ENCODE data around the gene MT1HL1.

Gene MT1HL1

DNA sequence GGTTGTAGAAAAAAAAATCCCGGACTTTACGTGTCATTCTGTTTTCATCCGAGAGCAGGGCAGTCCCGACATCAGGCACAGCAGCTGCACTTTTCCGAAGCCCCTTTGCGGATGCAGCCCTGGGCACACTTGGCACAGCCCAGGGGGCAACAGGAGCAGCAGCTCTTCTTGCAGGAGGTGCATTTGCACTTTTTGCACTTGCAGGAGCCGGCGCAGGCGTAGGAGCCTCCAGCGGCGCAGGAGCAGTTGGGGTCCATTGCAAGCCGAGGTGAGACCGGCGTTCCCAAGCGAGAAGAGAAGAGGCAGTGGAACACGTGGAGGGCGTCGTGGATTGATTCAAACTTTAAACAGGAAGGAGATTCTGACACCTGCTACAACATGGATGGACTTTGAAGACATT lies at the start of gene MT1HL1:
TSS of gene MT1HL1 (minus strand) at position 326 of the 400 bp plus-strand sequence. CDS start at position 257, 69 bp downstream.
- no peak for DNase-seq

DNA sequence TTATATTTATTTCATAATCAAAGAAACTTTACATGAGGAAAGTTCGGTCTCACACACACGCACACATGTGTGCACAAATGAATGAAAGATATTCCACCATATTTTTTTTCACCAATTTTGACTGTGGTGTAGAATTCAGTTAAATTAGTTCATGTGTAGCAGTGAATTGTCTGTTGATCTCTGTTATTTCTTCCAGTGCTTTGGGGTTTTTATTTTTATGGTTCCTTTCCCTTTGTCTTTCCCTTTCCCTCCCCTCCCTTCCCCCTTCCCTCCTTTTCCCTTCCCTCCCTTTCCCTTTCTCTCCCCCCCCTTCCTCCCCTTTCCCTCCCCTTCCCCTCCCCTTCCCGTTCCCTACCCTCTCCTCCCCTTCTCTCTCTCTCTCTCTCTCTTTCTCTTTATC lies 46.7 kb upstream of the MT1HL1 start:
- no peak for DNase-seq

DNA sequence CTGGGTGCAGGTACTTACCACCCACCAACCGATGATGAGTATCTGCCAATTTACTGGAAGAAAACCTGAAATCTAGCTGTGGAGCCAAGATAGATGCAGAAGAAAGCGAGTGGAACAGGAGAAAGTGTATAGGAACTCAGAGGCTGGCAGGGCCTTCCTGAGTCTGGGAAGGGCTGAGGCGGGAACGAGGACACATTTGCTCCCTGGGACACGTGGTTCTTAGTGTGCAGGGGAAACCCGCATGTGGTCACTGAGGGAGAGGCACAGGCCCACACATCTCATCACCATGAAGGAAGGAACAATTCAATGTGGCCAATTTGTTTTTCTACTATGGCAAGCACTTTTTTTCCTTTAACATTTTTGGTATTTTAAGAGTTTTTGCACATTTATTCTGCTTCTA lies 45.9 kb upstream of the MT1HL1 start:
- no peak for DNase-seq

DNA sequence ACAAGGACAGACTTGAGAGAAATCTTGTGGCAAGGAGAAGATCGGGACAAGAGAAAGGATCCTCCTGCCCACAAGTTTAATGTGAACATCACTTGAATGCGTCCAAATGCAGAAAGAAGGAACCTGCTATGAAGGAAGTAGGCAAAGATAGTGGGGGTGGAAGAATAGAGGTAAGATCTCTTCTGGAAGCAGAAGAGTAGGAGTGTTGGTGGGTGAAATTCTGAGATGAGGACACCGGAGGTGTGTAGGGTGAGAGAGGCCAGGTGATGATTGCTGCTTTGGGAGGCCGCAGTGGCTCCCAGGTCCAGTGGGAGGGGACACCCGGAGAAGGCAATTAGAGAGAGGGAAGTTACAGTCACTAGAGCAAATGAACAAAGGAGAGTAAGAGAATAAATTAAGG lies 44.6 kb upstream of the MT1HL1 start:
- DNase-seq = no peak

DNA sequence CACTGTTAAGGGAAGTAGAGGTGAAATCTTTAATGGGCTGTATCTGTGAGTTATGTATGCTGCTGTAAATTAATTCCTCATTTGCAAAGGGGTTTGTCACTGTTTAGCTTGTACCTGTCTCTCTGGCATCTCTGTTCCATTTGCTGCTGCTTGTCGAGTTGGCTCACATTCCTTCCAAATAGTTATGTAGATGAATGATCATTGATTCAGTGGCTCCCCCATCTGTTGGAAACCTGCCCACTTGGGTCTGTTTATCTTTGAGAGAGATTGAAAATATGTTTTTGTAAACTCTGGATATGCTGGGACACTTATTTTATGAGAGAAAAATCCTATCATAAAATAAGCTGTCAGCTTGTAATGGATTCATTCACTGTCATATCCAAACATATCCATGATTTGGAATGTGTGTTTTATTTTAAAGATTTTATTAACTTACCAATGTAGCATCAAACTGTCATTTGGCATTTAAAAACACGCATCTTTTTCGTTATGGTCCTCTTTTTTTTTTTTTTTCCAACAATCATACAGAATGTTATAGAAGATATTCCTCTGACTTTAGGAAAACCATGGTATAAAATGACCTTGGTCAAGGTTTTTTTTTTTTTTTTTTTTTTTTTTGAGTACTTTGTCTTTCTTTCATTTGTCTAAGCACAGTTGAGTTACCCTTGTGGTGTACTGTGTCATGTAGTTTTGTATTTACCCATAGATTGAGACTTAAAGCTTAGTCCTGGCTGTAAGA lies 41.2 kb upstream of the MT1HL1 start:
- no peak for DNase-seq

DNA sequence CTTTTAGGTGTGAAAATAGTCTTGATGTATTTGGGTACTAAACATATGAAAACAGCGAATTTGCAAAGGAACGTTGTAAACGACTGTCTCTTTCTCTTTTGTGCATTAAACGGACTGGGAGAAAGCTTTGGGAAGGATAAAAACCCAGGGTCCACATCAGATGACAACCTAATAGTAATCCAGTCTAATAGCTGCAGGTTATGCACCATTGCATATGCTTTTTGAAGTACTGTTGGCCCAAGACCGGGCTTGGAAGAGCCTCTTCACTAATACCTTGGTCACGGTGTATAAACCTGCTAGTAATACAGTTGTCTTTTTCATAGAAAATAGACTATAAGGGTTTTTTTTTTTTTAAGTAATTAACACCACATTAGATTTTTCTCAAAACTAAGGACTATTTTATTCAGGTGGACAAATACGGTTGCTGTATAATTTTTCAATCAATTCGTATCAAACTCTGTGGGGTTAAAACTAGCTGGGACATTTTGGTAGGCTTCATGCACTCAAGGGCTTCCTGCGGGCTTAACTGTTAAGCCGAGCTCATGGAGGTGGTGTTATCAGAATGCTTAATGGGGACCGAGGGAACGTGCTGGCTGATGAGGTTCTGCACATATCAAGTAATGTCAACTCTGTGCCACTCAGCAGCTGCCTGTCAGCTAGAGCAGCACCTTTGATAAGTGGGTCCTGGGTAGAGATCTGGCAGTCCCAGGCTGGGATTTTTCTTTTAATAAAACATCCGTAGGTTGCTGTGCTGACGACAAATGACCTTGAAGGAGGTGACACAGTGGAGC lies 39.8 kb upstream of the MT1HL1 start:
- DNase-seq = no peak

DNA sequence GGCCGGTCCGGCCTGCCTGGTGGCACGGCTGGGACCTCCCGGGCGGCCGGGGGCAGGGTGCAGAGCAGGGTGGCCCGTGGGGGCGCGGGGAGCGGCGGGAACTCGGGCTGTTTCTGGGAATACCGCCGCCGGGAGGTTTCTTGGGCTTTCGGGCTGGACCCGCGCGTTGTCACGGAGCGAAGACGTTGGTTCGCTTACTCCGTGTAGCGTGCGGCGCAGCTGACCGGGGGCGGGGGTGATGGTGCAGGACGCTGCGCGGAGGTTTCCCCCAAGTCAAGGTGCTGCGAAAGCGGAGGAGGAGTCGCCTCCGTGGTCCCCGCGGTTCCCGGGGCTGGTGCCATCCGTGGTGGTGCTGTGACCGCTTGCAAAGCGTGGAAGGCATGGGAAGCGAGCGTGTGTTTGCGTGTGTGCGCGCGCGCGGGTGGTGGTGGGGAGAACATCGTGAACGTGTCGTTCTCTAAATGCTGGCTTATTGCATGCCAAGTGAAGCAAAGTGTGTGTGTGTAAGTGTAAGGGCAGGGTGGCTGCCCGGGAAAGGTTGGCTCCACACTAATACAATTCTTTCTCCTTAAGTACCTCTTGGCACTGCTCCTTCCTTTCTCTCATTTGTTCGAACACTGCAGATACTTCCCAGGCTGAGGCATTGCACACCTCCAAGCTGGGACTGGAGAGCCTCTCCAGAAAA lies 38.8 kb upstream of the MT1HL1 start:
- no peak for DNase-seq

DNA sequence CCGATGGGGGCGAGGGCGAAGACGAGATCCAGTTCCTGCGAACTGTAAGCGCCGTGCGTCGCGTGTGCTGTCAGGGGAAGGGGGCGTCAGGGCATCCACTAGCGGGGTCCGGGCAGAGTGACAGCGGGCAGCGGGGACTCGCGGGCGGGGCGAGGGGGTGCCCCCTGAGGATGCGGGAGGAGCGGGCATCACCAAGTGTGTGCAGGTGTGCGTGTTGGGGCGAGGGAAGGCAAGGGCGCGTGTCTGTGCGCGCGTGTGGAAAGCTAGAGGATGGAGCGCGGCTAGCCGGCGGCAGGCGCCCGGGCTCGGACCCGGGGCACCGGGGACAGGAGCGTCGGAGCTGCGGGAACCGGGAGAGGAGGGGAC lies 38.3 kb upstream of the MT1HL1 start:
- DNase-seq = no peak

DNA sequence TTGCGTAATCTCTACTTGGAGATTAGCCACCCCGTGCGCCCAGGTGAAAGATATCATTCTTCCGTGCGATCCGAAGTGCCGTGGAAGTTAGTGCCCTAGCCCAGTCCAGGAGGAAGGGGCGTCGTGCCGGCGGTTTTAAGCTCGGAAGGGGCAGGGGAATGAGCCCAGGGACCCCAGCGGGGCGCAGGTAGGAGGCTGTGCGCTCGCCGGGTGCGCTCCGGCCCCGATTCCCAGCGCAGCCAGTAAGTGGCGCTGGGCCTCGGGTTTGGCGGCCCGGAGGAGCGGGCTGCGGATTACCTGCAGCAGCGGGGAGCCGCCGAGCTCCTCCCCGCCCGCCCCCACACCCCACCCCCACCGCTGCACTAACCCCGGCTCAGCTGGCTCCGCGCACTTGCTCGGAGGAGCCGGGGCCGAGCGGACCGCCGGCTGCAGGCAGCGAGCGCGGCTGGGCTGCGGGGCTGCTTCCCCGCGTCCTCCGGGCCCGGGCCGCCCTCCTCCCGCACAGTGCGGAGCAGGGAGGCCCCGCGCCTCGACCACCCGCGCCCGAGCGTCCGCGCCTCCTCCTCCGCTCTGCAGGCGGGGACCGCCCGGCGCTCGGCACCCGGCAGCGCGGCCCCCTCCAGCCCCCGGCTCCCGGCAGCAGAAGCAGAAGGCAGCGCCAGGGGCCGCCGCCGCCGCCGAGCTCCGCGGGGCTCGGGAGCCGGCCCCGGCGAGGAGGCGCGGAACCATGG lies 37.7 kb upstream of the MT1HL1 start, which contains the start of gene RYR2:
TSS of gene RYR2 (plus strand) at position 390 of the 731 bp plus-strand sequence. CDS start at position 728, 338 bp downstream.
- no peak for DNase-seq

DNA sequence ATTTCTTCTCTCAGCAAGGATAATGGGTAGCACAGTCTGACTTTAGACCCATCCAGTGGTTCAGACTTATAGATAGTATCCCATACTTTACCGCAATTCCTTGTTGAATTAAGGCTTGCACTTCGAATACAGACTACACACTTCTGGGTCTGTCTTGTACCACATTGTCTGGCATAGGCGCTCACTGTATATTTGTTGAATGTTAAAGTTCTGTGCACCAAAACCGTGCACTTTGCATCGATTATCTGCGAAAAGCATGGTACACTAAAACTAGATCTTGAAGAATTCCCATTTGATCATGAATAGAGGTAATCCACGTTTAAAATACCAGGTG lies 37.2 kb upstream of the MT1HL1 start:
- no peak for DNase-seq

DNA sequence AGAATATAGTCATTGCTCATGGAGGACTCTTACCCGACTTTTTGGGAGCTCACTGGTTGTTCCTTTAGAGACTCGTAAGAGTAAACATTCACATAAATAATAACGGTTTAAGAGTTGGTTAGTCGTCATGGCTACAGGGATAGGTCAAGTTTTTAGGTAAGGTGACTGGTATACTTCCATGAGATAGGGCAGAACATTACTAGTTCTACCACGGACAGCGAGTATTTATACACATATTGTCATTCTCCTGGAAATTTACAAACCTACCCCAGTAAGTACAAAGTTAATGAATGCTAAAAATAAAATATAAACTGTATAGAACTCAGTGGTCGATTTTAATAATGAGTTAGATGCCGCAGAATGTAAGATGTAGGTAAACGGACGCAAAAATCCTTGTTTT lies 36.6 kb upstream of the MT1HL1 start:
- DNase-seq = no peak

DNA sequence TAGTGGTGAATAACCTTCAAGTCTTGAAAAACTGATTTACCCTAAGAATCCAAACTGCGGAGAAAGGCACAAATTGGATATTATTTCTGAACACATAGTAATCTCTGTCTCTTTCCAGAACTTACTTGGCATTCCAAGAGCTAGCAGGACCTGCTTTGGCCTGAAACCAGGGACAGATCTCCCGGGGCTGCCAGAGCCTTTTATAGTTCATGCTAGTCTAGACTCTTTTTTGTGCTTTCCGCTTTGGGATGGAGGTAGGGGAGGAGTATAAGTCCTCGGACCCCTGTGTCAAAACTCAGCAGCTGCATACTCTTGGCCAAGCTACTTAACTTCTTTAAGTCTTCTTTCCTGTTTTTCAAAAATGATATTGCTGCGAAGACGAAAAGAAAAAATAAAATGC lies 34.0 kb upstream of the MT1HL1 start:
- no peak for DNase-seq

DNA sequence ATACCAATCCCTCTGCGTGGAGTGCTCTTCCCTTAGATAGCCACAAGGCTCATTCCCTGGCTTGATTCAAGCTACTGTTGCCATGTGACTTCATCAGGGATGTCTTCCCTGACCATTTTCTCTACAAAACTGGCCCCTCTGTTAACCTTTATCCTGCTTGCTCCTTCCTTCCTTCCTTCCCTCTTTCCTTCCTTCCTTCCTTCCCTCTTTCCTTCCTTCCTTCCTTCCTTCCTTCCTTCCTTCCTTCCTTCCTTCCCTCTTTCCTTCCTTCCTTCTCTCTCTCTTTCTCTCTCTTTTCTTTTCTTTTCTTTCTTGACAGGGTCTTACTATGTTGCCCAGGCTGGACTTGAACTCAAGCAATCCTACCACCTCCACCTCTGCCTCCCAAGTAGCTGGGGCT lies 31.5 kb upstream of the MT1HL1 start:
- no peak for DNase-seq

DNA sequence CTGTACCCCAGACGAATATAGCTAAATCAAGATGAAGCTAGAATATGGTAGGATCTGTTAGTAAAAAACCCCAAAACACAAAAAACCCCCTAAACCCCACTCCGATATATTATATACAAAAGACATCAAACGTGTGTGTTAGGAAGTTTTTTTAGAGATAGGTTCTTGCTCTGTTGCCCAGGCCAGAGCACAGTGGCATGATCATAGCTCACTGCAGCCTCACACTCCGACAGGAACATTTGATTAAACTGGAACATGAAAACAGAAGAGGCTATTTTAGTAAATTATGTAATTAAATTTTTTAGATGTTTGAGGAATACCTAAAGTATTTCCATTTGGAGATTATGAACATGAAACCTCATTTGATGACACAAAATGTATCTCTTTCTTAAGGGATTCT lies 29.6 kb upstream of the MT1HL1 start:
- no peak for DNase-seq

DNA sequence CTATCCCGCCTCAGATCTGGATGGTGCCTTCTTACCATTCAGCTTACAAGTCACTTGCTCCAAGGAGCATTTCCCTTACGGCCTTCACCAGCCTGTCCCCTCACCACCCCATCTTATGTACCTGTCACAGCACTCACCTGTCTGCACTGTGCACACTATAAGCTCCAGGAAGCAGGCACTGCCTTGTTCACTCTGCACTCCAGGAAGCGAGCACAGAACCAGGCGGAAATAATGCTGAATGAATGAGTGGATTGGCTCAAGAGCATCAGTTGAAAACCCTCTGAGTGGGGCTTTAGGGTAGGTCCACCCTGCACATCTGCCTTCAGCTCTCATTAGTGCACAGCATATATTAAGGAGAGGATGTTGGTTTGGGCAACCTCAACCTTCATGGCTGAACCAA lies 28.8 kb upstream of the MT1HL1 start:
- DNase-seq = no peak

DNA sequence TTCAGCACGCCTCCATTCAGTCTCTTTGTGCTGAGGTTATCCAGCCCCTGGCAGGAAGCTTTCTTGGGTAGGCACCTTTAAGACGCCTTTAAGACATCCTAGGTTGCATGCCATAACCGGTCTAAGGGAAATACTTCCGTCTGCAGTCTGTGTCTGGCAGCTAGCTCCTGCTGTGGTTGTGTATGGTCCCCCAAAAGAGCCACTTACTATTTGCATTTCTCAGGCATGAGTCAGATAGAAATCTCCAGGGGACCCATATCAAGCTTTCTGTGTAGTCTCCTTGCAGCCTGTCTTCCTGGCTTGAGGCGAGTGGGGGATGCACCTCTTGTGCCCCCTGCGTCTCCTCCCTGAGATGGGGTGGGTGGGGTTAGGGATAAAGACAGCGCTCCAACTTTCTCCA lies 27.8 kb upstream of the MT1HL1 start:
- no peak for DNase-seq

DNA sequence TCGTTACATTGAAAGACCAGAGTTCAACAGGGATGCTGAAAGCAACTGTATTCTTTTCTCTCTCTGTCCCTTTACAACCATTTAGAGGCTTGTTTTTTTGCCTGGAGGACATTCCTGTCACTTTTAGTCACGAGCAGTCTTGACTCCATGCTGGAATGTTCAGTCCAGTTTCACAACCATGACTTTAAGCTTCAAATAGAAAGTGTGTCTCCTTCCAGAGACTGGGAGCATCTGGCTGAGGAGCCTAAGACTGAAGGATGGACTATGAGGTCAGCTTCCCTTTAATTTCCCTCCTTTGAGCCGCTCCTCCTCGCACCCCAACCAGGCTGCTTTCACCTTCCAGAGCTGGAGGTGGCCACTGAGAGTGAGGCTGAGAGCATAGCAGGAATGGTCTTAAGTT lies 27.2 kb upstream of the MT1HL1 start:
- no peak for DNase-seq

DNA sequence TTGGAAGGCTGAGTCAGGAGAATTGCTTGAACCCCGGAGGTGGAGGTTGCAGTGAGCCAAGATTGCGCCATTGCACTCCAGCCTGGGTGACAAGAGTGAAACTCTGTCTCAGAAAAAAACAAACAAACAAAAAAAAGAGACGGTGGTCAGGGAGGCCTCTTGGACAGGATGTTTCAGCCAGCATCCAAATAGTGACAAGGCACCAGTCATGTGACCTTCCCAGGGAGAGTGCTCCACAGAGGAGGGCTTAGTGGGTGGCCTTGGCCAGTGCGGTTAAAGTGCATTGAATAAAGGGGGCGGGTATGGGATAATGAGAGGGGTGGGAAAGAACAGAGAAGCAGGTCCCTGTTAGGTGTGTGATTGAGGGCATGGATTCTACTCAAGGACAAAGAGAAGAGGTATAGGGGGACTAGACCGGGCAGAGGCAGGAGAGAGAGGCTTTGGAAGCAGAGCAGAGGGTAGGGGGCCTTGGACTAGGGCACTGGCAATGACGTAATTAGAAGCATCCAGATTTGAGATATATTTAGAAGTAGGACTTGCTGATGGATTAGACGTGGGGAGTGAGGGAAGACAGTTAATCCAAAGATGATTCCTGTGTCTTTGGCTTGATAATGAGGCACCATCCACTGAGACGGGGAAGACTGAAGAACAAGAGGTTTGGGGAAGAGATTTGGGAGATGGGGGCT lies 25.8 kb upstream of the MT1HL1 start:
- DNase-seq = no peak

DNA sequence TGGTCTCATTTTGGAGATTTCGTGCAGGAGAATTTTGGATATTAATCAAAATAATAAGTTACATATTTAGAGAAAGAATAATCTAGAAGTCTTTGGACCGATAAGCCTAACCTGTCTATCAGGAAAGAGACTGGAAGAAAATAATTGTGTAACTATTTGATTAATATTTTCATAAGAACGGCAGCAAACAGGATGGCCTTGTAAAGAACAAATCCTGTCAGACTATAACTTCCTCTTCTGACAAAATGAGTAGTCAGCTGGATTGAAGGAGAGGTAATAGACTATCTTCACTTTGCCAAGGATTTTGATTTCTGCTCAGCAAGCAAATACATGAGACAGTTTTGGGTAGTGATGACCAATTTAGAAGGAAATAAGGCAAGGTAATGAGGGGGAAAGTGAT lies 25.0 kb upstream of the MT1HL1 start:
- DNase-seq = no peak

DNA sequence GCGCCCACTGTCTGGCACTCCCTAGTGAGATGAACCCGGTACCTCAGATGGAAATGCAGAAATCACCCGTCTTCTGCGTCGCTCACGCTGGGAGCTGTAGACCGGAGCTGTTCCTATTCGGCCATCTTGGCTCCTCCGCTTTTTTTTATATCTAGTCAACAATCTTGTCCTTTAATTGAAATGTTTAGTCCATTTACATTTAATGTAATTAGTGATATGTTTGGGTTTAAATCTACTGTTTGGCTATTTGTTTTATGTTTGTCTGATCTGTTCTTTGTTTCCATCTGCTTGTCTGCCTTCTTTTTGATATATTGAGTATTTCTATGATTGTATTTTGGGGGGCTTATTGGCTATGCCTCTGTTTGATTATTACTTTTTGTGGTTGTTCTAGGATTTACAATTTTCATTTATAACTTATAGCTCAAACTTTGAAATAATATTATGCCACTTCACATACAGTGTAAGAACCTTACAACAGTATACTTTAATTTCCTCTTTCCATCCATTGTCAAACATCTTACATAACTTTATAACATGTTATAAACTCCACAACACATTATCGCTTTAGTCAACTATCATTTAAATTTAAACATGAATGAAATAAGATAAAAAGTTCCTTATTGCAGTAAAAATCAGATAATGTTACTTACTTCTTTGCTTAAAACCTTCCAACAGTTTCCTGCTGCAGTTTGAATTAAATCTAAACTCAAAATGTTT lies 21.3 kb upstream of the MT1HL1 start:
- no peak for DNase-seq

DNA sequence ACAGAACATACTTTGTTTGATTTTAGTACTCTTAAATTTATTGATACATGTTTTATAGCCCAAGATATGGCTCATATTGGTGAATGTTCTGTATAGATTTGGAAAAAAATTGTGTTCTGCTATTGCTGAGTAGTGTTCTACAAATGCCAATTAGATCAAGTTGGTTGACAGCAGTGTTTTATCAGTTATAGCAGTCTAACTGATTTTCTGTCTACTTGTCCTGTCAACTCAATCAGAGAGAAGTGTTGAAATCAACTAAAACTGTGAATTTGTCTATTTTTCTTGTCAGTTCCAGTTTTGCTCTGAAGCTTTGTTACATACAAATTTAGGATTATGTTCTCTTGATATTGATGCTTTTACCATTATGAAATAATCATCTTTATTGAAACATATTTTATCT lies 14.7 kb upstream of the MT1HL1 start:
- no peak for DNase-seq

DNA sequence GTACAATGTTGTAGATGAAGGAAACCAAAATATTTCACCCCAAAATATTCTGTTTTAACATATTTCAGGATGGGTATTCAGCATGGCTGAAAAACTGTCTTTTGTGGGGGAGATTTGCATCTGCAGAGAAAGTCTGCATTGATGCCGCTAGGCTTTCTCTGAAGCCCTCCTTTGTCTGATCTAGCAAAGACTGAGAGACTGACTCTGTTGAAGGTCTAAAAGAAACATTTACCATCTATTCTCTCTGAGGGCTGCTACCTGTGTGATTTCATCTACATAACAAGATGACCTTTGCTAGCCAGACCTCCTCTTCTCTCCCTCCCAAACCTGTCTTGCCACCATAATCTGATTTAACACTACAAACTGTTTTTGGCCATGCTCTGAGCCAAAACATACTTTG lies 12.4 kb upstream of the MT1HL1 start:
- no peak for DNase-seq
